ENCODE results near the gene STATH.

- TF ChIP-seq CTCF (IDR thresholded peaks at IDR 0.05; ENCODE audit: borderline replicate concordance, extremely low read depth, low read length, poor library complexity, severe bottlenecking) (no peak), EZH2 (IDR thresholded peaks at IDR 0.05; ENCODE audit: borderline replicate concordance, low read depth, low read length, severe bottlenecking) (no peak)
These were observed 11.7 kb upstream of the STATH start for GRCh38 chr4:69984030-69984443.
